ENCODE data around the gene DKC1.
"Not testable (repeated sequence)": the region's sequence is repeated elsewhere in the genome, so short reads cannot be mapped to it uniquely, and the experiment has no call there.

The DKC1 gene

GRCh38 chrX:154822029-154822428 is 59.4 kb downstream of the DKC1 start:
- no peak for DNase-seq

GRCh38 chrX:154824638-154825037 is 62.0 kb downstream of the DKC1 start:
- no peak for DNase-seq

GRCh38 chrX:154825586-154825985 is 62.9 kb downstream of the DKC1 start:
- not testable (repeated sequence) for DNase-seq

Data from NCI-H1417 treated with DMSO at 0.1 percent for 48 hours (cell line).